ENCODE results near the gene RNF150. TPM values are rescaled to one million over a fixed set of nuclear protein-coding genes. Genes with fewer than 3 reads are reported as not detected.

Gene RNF150
- total RNA-seq, 4 donors from 2014 or later: 0.65 to 4.8 (median 1.7) TPM

- no peak overlapping the region for H3K4me3 ChIP-seq (ENCODE audit: low read depth, poor library complexity, severe bottlenecking)
- intact Hi-C loops (cut with DNase I; ENCODE audit: low total_unique reads): no loop called here
- TF ChIP-seq POLR2A (IDR thresholded peaks at IDR 0.05): no peak
- TF ChIP-seq CTCF (IDR thresholded peaks at IDR 0.05): no peak
- no peak for DNase-seq (ENCODE audit: low spot score in 2 of 2)
- 84 to 89% methylated on average over 4 of the region's 4 CpGs for WGBS, 2 donors
These were observed 6.5 kb downstream of the RNF150 start for GRCh38 chr4:141126769-141127168.

GRCh38 chr4:141124224-141124623 is 9.0 kb downstream of the RNF150 start:
- no peak for TF ChIP-seq POLR2A (IDR thresholded peaks at IDR 0.05)
- TF ChIP-seq CTCF (IDR thresholded peaks at IDR 0.05): no peak
- no peak overlapping the region for H3K4me3 ChIP-seq (ENCODE audit: low read depth, poor library complexity, severe bottlenecking)
- 97% methylated on average over 1 of the region's 1 CpG for WGBS, 2 donors
- no peak for DNase-seq (ENCODE audit: low spot score in 2 of 2)
- intact Hi-C loops (cut with DNase I; ENCODE audit: low total_unique reads): no loop called here

GRCh38 chr4:141121768-141122454 is 11.4 kb downstream of the RNF150 start:
- no peak for DNase-seq (ENCODE audit: low spot score in 2 of 2)
- intact Hi-C loops (cut with DNase I; ENCODE audit: low total_unique reads): no loop called here
- no peak overlapping the region for H3K4me3 ChIP-seq (ENCODE audit: low read depth, poor library complexity, severe bottlenecking)
- TF ChIP-seq POLR2A (IDR thresholded peaks at IDR 0.05) (no peak), CTCF (IDR thresholded peaks at IDR 0.05) (no peak)
- WGBS, 2 donors: 60 to 63% methylated on average over 9 of the region's 9 CpGs

DNA sequence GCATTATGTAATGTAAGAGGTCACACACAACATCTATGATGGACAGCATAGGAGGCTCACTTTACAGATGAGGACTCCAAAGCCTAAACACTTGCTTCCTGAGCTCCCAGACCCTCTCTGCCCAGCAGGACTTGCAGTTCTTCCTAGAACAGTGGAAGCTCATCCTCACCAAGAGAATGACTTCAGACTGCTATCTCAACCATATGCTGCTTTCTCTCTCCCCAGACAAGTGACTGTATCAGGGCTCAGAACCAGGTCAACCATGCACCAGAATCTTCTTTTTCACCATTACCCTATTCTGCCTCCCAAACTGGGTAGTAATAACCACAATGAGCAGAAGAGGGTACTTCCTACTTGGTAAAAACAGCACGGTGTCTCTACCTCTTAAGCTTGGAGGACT is 12.2 kb downstream of the RNF150 start:
- WGBS, 2 donors: 87 to 90% methylated on average over 1 of the region's 1 CpG
- intact Hi-C loops (cut with DNase I; ENCODE audit: low total_unique reads): no loop called here
- TF ChIP-seq POLR2A (IDR thresholded peaks at IDR 0.05): no peak
- no peak for TF ChIP-seq CTCF (IDR thresholded peaks at IDR 0.05)
- no peak for DNase-seq (ENCODE audit: low spot score in 2 of 2)
- H3K4me3 ChIP-seq (ENCODE audit: low read depth, poor library complexity, severe bottlenecking): no peak overlapping the region

GRCh38 chr4:141120036-141120593 is 13.2 kb downstream of the RNF150 start:
- 86 to 87% methylated on average over 5 of the region's 5 CpGs for WGBS, 2 donors
- no peak overlapping the region for H3K4me3 ChIP-seq (ENCODE audit: low read depth, poor library complexity, severe bottlenecking)
- intact Hi-C loops (cut with DNase I; ENCODE audit: low total_unique reads): no loop called here
- no peak for DNase-seq (ENCODE audit: low spot score in 2 of 2)
- TF ChIP-seq POLR2A (IDR thresholded peaks at IDR 0.05): no peak
- TF ChIP-seq CTCF (IDR thresholded peaks at IDR 0.05): no peak

GRCh38 chr4:141119071-141119470 is 14.2 kb downstream of the RNF150 start:
- DNase-seq (ENCODE audit: low spot score in 2 of 2): no peak
- no peak for TF ChIP-seq POLR2A (IDR thresholded peaks at IDR 0.05)
- no peak for TF ChIP-seq CTCF (IDR thresholded peaks at IDR 0.05)
- no peak overlapping the region for H3K4me3 ChIP-seq (ENCODE audit: low read depth, poor library complexity, severe bottlenecking)
- WGBS, 2 donors: 88 to 91% methylated on average over 1 of the region's 1 CpG
- intact Hi-C loops (cut with DNase I; ENCODE audit: low total_unique reads): no loop called here
